ENCODE results near the gene KRT1.

DNA sequence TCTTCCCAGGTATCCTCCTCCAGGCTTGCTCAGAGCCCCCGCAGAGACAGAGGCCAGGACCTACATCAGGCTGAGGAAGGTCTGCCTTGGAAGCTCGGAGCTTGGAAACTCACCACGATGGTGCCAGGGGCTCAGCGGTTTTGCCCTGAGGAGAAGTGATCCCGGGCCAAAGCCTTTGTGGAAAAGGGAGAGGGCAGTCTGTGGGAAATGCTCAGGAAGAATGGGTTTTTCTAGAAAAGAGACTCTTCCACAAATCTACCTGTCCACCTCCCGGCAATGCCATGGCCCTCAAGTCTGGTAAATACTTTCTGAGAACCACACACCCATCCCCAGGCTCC is 36.2 kb downstream of the KRT1 start:
- TF ChIP-seq, protein P1, sequence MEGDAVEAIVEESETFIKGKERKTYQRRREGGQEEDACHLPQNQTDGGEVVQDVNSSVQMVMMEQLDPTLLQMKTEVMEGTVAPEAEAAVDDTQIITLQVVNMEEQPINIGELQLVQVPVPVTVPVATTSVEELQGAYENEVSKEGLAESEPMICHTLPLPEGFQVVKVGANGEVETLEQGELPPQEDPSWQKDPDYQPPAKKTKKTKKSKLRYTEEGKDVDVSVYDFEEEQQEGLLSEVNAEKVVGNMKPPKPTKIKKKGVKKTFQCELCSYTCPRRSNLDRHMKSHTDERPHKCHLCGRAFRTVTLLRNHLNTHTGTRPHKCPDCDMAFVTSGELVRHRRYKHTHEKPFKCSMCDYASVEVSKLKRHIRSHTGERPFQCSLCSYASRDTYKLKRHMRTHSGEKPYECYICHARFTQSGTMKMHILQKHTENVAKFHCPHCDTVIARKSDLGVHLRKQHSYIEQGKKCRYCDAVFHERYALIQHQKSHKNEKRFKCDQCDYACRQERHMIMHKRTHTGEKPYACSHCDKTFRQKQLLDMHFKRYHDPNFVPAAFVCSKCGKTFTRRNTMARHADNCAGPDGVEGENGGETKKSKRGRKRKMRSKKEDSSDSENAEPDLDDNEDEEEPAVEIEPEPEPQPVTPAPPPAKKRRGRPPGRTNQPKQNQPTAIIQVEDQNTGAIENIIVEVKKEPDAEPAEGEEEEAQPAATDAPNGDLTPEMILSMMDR (IDR thresholded peaks at IDR 0.05), result no peak
- TF ChIP-seq POLR2A (IDR thresholded peaks at IDR 0.05; ENCODE audit: low read depth), result no peak

Measured in esophagus muscularis mucosa (tissue), 3 donors.